Glutamatergic neuron (in vitro differentiated cells): ENCODE results near the gene MINDY4. TPM values are rescaled to one million over a fixed set of nuclear protein-coding genes. Genes with fewer than 3 reads are reported as not detected.

Experiments used
- DNase-seq: peaks from one replicate; pipeline ENCODE4 v3.0.0; 2022
- H3K27ac Mint-ChIP-seq: one replicate; pipeline ENCODE4 v1.8.0; 2020; ENCODE audit warnings: mild to moderate bottlenecking, mixed read lengths, inconsistent platforms; ENCODE audit not compliant: unreplicated experiment
- H3K27me3 Mint-ChIP-seq: one replicate; pipeline ENCODE4 v1.8.0; 2020; ENCODE audit warnings: mild to moderate bottlenecking, moderate library complexity, mixed read lengths, inconsistent platforms; ENCODE audit not compliant: unreplicated experiment
- H3K36me3 Mint-ChIP-seq: one replicate; pipeline ENCODE4 v1.8.0; 2020; ENCODE audit warnings: mild to moderate bottlenecking, mixed read lengths, inconsistent platforms; ENCODE audit not compliant: unreplicated experiment
- H3K4me1 Mint-ChIP-seq: one replicate; pipeline ENCODE4 v1.8.0; 2020; ENCODE audit warnings: mild to moderate bottlenecking, low read depth, mixed read lengths, inconsistent platforms; ENCODE audit not compliant: unreplicated experiment
- H3K4me3 Mint-ChIP-seq: one replicate; pipeline ENCODE4 v1.8.0; 2020; ENCODE audit warnings: mild to moderate bottlenecking, mixed read lengths, inconsistent platforms; ENCODE audit not compliant: unreplicated experiment
- H3K9me3 Mint-ChIP-seq: one replicate; pipeline ENCODE4 v1.8.0; 2020; ENCODE audit warnings: mild to moderate bottlenecking, moderate library complexity, mixed read lengths, inconsistent platforms; ENCODE audit not compliant: unreplicated experiment
- CTCF ChIP-seq: fragments of 200-600 bp; sonication (generic); IDR thresholded peaks from one replicate; pipeline ENCODE4 v1.5.0; 2021; ENCODE audit not compliant: partially characterized antibody, unreplicated experiment
- total RNA-seq: library from RNA; stranded (reverse); fragmentation: NEBNext Ultra II Directional; extraction: Animal tissue kit (Norgen Biotek cat#: 25700); gene quantifications from one replicate; pipeline ENCODE4 v1.2.1, GENCODE V29; 2021; ENCODE audit not compliant: unreplicated experiment

Gene MINDY4
- total RNA-seq, 1 donor from 2014 or later, result 2.3 TPM

- Mint-ChIP-seq H3K36me3 (no peaks in the 10 kb centered on the region), H3K27ac (no peak overlapping the region), H3K4me3 (no peak overlapping the region), H3K4me1 (peaks cover 7% of the 10 kb centered on the region), H3K27me3 (peaks cover 14% of the 10 kb centered on the region), H3K9me3 (peaks cover 3% of the 10 kb centered on the region)
- no peak for DNase-seq
- no peak for TF ChIP-seq CTCF
Observed at GRCh38 chr7:30931161-30931928, 160.1 kb downstream of the MINDY4 start.

GRCh38 chr7:30931929-30932540 is 160.8 kb downstream of the MINDY4 start:
- Mint-ChIP-seq H3K9me3 (peaks cover 2% of the 10 kb centered on the region), H3K27ac (no peak overlapping the region), H3K27me3 (peaks cover 14% of the 10 kb centered on the region)

GRCh38 chr7:30932562-30932961 is 161.3 kb downstream of the MINDY4 start:
- peaks cover 14% of the 10 kb centered on the region for H3K27me3 Mint-ChIP-seq
- TF ChIP-seq CTCF, result no peak
- H3K4me3 Mint-ChIP-seq, result no peak overlapping the region
- no peak for DNase-seq
- H3K36me3 Mint-ChIP-seq, result no peaks in the 10 kb centered on the region
- peaks cover 7% of the 10 kb centered on the region for H3K4me1 Mint-ChIP-seq
- peaks cover 2% of the 10 kb centered on the region for H3K9me3 Mint-ChIP-seq
- H3K27ac Mint-ChIP-seq, result no peak overlapping the region

More at GRCh38 chr7:30931929-30932540, 160.8 kb downstream of the MINDY4 start:
- Mint-ChIP-seq H3K4me1 (peaks cover 7% of the 10 kb centered on the region), H3K4me3 (no peak overlapping the region), H3K36me3 (no peaks in the 10 kb centered on the region)
- no peak for DNase-seq
- TF ChIP-seq CTCF, result no peak

- H3K36me3 Mint-ChIP-seq, result no peaks in the 10 kb centered on the region
- H3K27me3 Mint-ChIP-seq, result peaks cover 16% of the 10 kb centered on the region
- no peak for TF ChIP-seq CTCF
- no peak overlapping the region for H3K4me3 Mint-ChIP-seq
- DNase-seq, result no peak
- peaks cover 7% of the 10 kb centered on the region for H3K4me1 Mint-ChIP-seq
- no peak overlapping the region for H3K27ac Mint-ChIP-seq
- H3K9me3 Mint-ChIP-seq, result peaks cover 6% of the 10 kb centered on the region
Observed at GRCh38 chr7:30933124-30933974, 162.1 kb downstream of the MINDY4 start.
